ENCODE results near the gene GAPT. TPM values are rescaled to one million over a fixed set of nuclear protein-coding genes. Genes with fewer than 3 reads are reported as not detected.

The GAPT gene
- total and polyA plus RNA-seq, 12 donors, result 0.08 to 1.7 (median 0.26) TPM; not detected in 1

DNA sequence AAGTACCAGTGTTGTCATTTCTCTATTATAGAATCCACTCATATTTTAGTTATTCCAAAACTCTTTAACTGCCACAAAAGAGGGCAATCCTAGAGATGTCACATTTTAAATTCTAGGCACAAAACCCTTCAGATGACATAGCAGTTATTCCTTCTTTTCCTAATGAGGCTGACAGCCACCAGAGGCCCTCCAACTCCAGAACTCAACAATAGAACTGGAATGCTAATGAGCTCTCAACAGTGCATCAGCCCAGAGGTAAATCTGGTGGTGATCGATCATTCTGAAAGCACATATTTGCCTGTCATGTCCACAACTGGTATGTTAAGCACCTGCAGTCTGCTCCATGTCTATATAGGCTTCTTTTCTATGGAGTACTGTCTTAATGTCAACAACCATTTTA is 51.5 kb downstream of the GAPT start:
- WGBS, 2 donors, result 91 to 92% methylated on average over 1 of the region's 1 CpG
- Histone ChIP-seq H3K36me3 (no peaks in the 10 kb centered on the region), H3K27ac (no peak overlapping the region), H3K4me3 (no peak overlapping the region), H3K9me3 (peaks cover 0 to 18% (median 0%) of the 10 kb centered on the region in 11 donors), H3K4me1 (peaks cover 0 to 37% (median 0%) of the 10 kb centered on the region in 9 donors), H3K27me3 (no peaks in the 10 kb centered on the region)
- intact Hi-C loops (cut with DNase I), result loop anchor here in 1 of 10 donors (2.0 kb wide), 1 partner anchor 24 kb away; no protein-coding TSS in a partner anchor
- ATAC-seq (no peak), DNase-seq (no peak)
- TF ChIP-seq, protein P1, sequence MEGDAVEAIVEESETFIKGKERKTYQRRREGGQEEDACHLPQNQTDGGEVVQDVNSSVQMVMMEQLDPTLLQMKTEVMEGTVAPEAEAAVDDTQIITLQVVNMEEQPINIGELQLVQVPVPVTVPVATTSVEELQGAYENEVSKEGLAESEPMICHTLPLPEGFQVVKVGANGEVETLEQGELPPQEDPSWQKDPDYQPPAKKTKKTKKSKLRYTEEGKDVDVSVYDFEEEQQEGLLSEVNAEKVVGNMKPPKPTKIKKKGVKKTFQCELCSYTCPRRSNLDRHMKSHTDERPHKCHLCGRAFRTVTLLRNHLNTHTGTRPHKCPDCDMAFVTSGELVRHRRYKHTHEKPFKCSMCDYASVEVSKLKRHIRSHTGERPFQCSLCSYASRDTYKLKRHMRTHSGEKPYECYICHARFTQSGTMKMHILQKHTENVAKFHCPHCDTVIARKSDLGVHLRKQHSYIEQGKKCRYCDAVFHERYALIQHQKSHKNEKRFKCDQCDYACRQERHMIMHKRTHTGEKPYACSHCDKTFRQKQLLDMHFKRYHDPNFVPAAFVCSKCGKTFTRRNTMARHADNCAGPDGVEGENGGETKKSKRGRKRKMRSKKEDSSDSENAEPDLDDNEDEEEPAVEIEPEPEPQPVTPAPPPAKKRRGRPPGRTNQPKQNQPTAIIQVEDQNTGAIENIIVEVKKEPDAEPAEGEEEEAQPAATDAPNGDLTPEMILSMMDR (IDR thresholded peaks at IDR 0.05), result no peak

GRCh38 chr5:58543723-58544122 is 52.5 kb downstream of the GAPT start:
- TF ChIP-seq, protein P1 (IDR thresholded peaks at IDR 0.05), result no peak
- Histone ChIP-seq H3K27ac (peak overlapping the region in 1 of 10 donors; percentile 80), H3K4me1 (peaks cover 0 to 37% (median 0%) of the 10 kb centered on the region in 9 donors), H3K36me3 (no peaks in the 10 kb centered on the region), H3K4me3 (no peak overlapping the region), H3K9me3 (peaks cover 0 to 18% (median 0%) of the 10 kb centered on the region in 11 donors), H3K27me3 (no peaks in the 10 kb centered on the region)
- intact Hi-C loops (cut with DNase I), result loop anchor here in 1 of 10 donors (2.0 kb wide), 1 partner anchor 23 kb away; no protein-coding TSS in a partner anchor
- no peak for DNase-seq
- no peak for ATAC-seq
- 86% methylated on average over 2 of the region's 2 CpGs for WGBS, 2 donors

DNA sequence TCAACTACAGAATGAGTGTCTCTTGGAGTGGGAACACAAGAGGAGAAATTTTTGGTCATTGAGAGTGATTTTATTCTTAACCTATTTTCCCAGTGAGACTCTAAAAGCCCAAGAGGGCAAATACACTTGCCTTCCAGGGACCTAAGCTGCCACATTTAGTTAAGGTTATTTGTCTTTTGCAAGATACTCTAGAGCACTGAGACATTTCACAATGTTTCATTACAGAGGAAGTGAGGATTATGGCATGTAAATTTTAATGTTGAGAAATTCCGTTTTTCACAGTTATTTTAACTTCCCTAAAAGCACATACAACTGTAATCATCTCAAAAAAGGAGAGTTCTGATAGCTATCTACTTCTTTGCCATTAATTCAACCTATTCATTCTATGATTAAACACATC is 53.0 kb downstream of the GAPT start:
- H3K36me3 ChIP-seq, result no peaks in the 10 kb centered on the region
- peaks cover 0 to 13% (median 0%) of the 10 kb centered on the region in 11 donors for H3K9me3 ChIP-seq
- ATAC-seq (no peak), DNase-seq (no peak)
- peak overlapping the region in 1 of 10 donors; percentile 80 for H3K27ac ChIP-seq
- TF ChIP-seq, protein P1 (IDR thresholded peaks at IDR 0.05), result no peak
- WGBS, 2 donors, result 55 to 56% methylated on average over 1 of the region's 1 CpG
- intact Hi-C loops (cut with DNase I), result no loop called here
- no peaks in the 10 kb centered on the region for H3K27me3 ChIP-seq
- H3K4me3 ChIP-seq, result no peak overlapping the region
- peaks cover 0 to 37% (median 0%) of the 10 kb centered on the region in 9 donors for H3K4me1 ChIP-seq

GRCh38 chr5:58544926-58545325 is 53.7 kb downstream of the GAPT start:
- DNase-seq (no peak), ATAC-seq (no peak)
- TF ChIP-seq, protein P1 (IDR thresholded peaks at IDR 0.05), result no peak
- H3K4me1 ChIP-seq, result peaks cover 0 to 37% (median 0%) of the 10 kb centered on the region in 9 donors
- 73 to 75% methylated on average over 2 of the region's 2 CpGs for WGBS, 2 donors
- intact Hi-C loops (cut with DNase I), result no loop called here
- peaks cover 0 to 12% (median 0%) of the 10 kb centered on the region in 11 donors for H3K9me3 ChIP-seq
- H3K27me3 ChIP-seq, result no peaks in the 10 kb centered on the region
- H3K4me3 ChIP-seq, result no peak overlapping the region
- no peaks in the 10 kb centered on the region for H3K36me3 ChIP-seq
- H3K27ac ChIP-seq, result peak overlapping the region in 1 of 10 donors; percentile 80
